ENCODE results near the gene MGAT4A. TPM values are rescaled to one million over a fixed set of nuclear protein-coding genes. Genes with fewer than 3 reads are reported as not detected.

Gene MGAT4A
- total and polyA plus RNA-seq, 2 of the 13 experiments (the other 11 are each of a cell fraction or from before 2014, with no cell fraction given), result 47.2 to 90.9 TPM

GRCh38 chr2:98649135-98649991 is 81.6 kb downstream of the MGAT4A start (continued):
- TF ChIP-seq, protein P1, sequence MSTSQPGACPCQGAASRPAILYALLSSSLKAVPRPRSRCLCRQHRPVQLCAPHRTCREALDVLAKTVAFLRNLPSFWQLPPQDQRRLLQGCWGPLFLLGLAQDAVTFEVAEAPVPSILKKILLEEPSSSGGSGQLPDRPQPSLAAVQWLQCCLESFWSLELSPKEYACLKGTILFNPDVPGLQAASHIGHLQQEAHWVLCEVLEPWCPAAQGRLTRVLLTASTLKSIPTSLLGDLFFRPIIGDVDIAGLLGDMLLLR (CRISPR knock-in tag; IDR thresholded peaks at IDR 0.05), result no peak
- TF ChIP-seq ZBTB3 (CRISPR knock-in tag; IDR thresholded peaks at IDR 0.05; ENCODE audit: borderline replicate concordance, low read depth) (no peak), ZNF414 (CRISPR knock-in tag; IDR thresholded peaks at IDR 0.05) (no peak), RNF2 (conservative IDR thresholded peaks at IDR 0.05; ENCODE audit: low read depth) (no peak), CSRNP2 (CRISPR knock-in tag; conservative IDR thresholded peaks at IDR 0.05; ENCODE audit: low read depth) (no peak), SAP130 (CRISPR knock-in tag; IDR thresholded peaks at IDR 0.05; ENCODE audit: low read depth) (peak; percentile 17; the same call in 1 of the 2 replicates), PHB2 (IDR thresholded peaks at IDR 0.05; ENCODE audit: partially characterized antibody) (no peak), ZNF33B (CRISPR knock-in tag; IDR thresholded peaks at IDR 0.05) (no peak), ZNF138 (CRISPR knock-in tag; IDR thresholded peaks at IDR 0.05; ENCODE audit: low read depth) (no peak), NFYC (CRISPR knock-in tag; IDR thresholded peaks at IDR 0.05) (no peak), TEAD3 (CRISPR knock-in tag; optimal IDR thresholded peaks at IDR 0.05; ENCODE audit: borderline replicate concordance) (peak; percentile 21), SMARCC2 (IDR thresholded peaks at IDR 0.05) (no peak), RXRB (CRISPR knock-in tag; IDR thresholded peaks at IDR 0.05; ENCODE audit: borderline replicate concordance) (0 out of 2 replicates have a peak, but pooled peaks have one; percentile 20), ZNF530 (CRISPR knock-in tag; IDR thresholded peaks at IDR 0.05; ENCODE audit: low read depth) (no peak), ZNF207 (IDR thresholded peaks at IDR 0.05; ENCODE audit: borderline replicate concordance) (no peak), SPEN (CRISPR knock-in tag; IDR thresholded peaks at IDR 0.05; ENCODE audit: low read depth) (peak; percentile 51; the same call in 1 of the 2 replicates), ZNF431 (CRISPR knock-in tag; IDR thresholded peaks at IDR 0.05; ENCODE audit: borderline replicate concordance, low read depth) (no peak), CEBPG (CRISPR knock-in tag; IDR thresholded peaks at IDR 0.05) (0 out of 2 replicates have a peak, but pooled peaks have one; percentile 15), NFAT5 (CRISPR knock-in tag; IDR thresholded peaks at IDR 0.05) (no peak)
- TF ChIP-seq, protein P2, sequence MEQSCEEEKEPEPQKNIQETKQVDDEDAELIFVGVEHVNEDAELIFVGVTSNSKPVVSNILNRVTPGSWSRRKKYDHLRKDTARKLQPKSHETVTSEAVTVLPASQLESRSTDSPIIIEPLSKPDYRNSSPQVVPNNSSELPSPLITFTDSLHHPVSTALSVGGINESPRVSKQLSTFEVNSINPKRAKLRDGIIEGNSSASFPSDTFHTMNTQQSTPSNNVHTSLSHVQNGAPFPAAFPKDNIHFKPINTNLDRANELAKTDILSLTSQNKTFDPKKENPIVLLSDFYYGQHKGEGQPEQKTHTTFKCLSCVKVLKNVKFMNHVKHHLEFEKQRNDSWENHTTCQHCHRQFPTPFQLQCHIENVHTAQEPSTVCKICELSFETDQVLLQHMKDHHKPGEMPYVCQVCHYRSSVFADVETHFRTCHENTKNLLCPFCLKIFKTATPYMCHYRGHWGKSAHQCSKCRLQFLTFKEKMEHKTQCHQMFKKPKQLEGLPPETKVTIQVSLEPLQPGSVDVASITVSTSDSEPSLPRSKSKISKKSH (CRISPR knock-in tag; IDR thresholded peaks at IDR 0.05; ENCODE audit: borderline replicate concordance), result no peak
